ENCODE measurements around the gene KCNK15. TPM values are rescaled to one million over a fixed set of nuclear protein-coding genes. Genes with fewer than 3 reads are reported as not detected.

Gene KCNK15
- total RNA-seq, 1 experiment from 2014 or later = 3.0 TPM

- Histone ChIP-seq H3K9me2 (replicated peaks; ENCODE audit: low read length) (no peaks in the 10 kb centered on the region), H3K27ac (ENCODE audit: low read length) (no peak overlapping the region), H3K9ac (ENCODE audit: low read length) (no peak overlapping the region), H3F3A (ENCODE audit: low read length, unreplicated experiment) (no peaks in the 10 kb centered on the region), H3K4me1 (ENCODE audit: insufficient read depth, low read length) (peaks cover 35% of the 10 kb centered on the region), H2AFZ (ENCODE audit: low read length) (no peak overlapping the region), H3K36me3 (ENCODE audit: low read depth, low read length) (no peaks in the 10 kb centered on the region), H4K20me1 (ENCODE audit: low read length) (no peaks in the 10 kb centered on the region), H3K9me3 (ENCODE audit: low read length) (no peaks in the 10 kb centered on the region), H3K4me2 (ENCODE audit: low read length) (no peak overlapping the region), H3K27me3 (ENCODE audit: low read length) (no peaks in the 10 kb centered on the region), H3K4me3 (ENCODE audit: low read length) (no peak overlapping the region), H3K79me2 (ENCODE audit: low read length) (no peaks in the 10 kb centered on the region)
- ChIA-PET CTCF (interaction anchor here (0.6 kb wide), 1 partner anchor 36 kb away, joined by 5 read pairs; no protein-coding TSS in a partner anchor), POLR2A (ENCODE audit: unreplicated experiment) (no interaction called here)
- ATAC-seq (no peak), DNase-seq (no peak)
- intact Hi-C loops (cut with micrococcal nuclease) = no loop called here
- TF ChIP-seq EZH2phosphoT487 (IDR thresholded peaks at IDR 0.05; ENCODE audit: borderline replicate concordance, low read length) (no peak), CTCF (conservative IDR thresholded peaks at IDR 0.05; ENCODE audit: low read depth, low read length) (peak; percentile 47), EZH2 (IDR thresholded peaks at IDR 0.05; ENCODE audit: low read length, unreplicated experiment) (no peak)
- BruUV-seq (replicated peaks) = no TSS peak
Observed at GRCh38 chr20:44717986-44718385, 27.7 kb upstream of the KCNK15 start.

GRCh38 chr20:44719841-44720240 is 25.8 kb upstream of the KCNK15 start:
- Histone ChIP-seq H4K20me1 (ENCODE audit: low read length) (no peaks in the 10 kb centered on the region), H3K36me3 (ENCODE audit: low read depth, low read length) (no peaks in the 10 kb centered on the region), H3K9me2 (replicated peaks; ENCODE audit: low read length) (no peaks in the 10 kb centered on the region), H2AFZ (ENCODE audit: low read length) (no peak overlapping the region), H3K9ac (ENCODE audit: low read length) (no peak overlapping the region), H3K4me2 (ENCODE audit: low read length) (no peak overlapping the region), H3K9me3 (ENCODE audit: low read length) (no peaks in the 10 kb centered on the region), H3K79me2 (ENCODE audit: low read length) (no peaks in the 10 kb centered on the region), H3K4me3 (ENCODE audit: low read length) (no peak overlapping the region), H3K27ac (ENCODE audit: low read length) (no peak overlapping the region), H3K27me3 (ENCODE audit: low read length) (no peaks in the 10 kb centered on the region), H3K4me1 (ENCODE audit: insufficient read depth, low read length) (peaks cover 27% of the 10 kb centered on the region), H3F3A (ENCODE audit: low read length, unreplicated experiment) (no peaks in the 10 kb centered on the region)
- BruUV-seq (replicated peaks) = no TSS peak
- no peak for ATAC-seq
- intact Hi-C loops (cut with micrococcal nuclease) = no loop called here
- DNase-seq = no peak
- no peak for TF ChIP-seq EZH2 (IDR thresholded peaks at IDR 0.05; ENCODE audit: low read length, unreplicated experiment)
- TF ChIP-seq EZH2phosphoT487 (IDR thresholded peaks at IDR 0.05; ENCODE audit: borderline replicate concordance, low read length) = no peak
- TF ChIP-seq CTCF (conservative IDR thresholded peaks at IDR 0.05; ENCODE audit: low read depth, low read length) = no peak
- POLR2A ChIA-PET (ENCODE audit: unreplicated experiment) = no interaction called here
- CTCF ChIA-PET = no interaction called here

- TF ChIP-seq EZH2 (IDR thresholded peaks at IDR 0.05; ENCODE audit: low read length, unreplicated experiment) (no peak), CTCF (conservative IDR thresholded peaks at IDR 0.05; ENCODE audit: low read depth, low read length) (no peak), EZH2phosphoT487 (IDR thresholded peaks at IDR 0.05; ENCODE audit: borderline replicate concordance, low read length) (no peak)
- peak; percentile 73 for ATAC-seq
- H2AFZ ChIP-seq (ENCODE audit: low read length) = no peak overlapping the region
- ChIA-PET CTCF (interaction anchor here (0.6 kb wide), 1 partner anchor 15 kb away, joined by 3 read pairs; no protein-coding TSS in a partner anchor), POLR2A (ENCODE audit: unreplicated experiment) (interaction anchor here (0.6 kb wide), 1 partner anchor 12 kb away, joined by 3 read pairs; no protein-coding TSS in a partner anchor)
- H3K79me2 ChIP-seq (ENCODE audit: low read length) = no peaks in the 10 kb centered on the region
- H3K36me3 ChIP-seq (ENCODE audit: low read depth, low read length) = no peaks in the 10 kb centered on the region
- H3K4me1 ChIP-seq (ENCODE audit: insufficient read depth, low read length) = peaks cover 19% of the 10 kb centered on the region
- peak overlapping the region; percentile 62 for H3K4me2 ChIP-seq (ENCODE audit: low read length)
- peak overlapping the region; percentile 48 for H3K27ac ChIP-seq (ENCODE audit: low read length)
- H3K9ac ChIP-seq (ENCODE audit: low read length) = no peak overlapping the region
- H4K20me1 ChIP-seq (ENCODE audit: low read length) = no peaks in the 10 kb centered on the region
- no peaks in the 10 kb centered on the region for H3K27me3 ChIP-seq (ENCODE audit: low read length)
- H3K9me3 ChIP-seq (ENCODE audit: low read length) = no peaks in the 10 kb centered on the region
- H3K9me2 ChIP-seq (replicated peaks; ENCODE audit: low read length) = no peaks in the 10 kb centered on the region
- intact Hi-C loops (cut with micrococcal nuclease) = no loop called here
- BruUV-seq (replicated peaks) = no TSS peak
- peak; percentile 77 for DNase-seq
- H3F3A ChIP-seq (ENCODE audit: low read length, unreplicated experiment) = no peaks in the 10 kb centered on the region
- no peak overlapping the region for H3K4me3 ChIP-seq (ENCODE audit: low read length)
Observed at GRCh38 chr20:44720621-44720996, 25.1 kb upstream of the KCNK15 start.
